SK-N-MC (cell line): ENCODE results near the gene CACNA2D2.

Experiments
- DNase-seq: peaks from one replicate; pipeline ENCODE4 v3.0.0-alpha.2; 2011; ENCODE audit warnings: low read depth, low spot score
- H3K27ac ChIP-seq: fragments of 200-600 bp; sonication (generic); 2 replicates; pipeline ENCODE4 v1.5.1; 2016; ENCODE audit warnings: mixed run types
- H3K36me3 ChIP-seq: fragments of 200-600 bp; sonication (generic); 2 replicates; pipeline ENCODE4 v1.6.1; 2017; ENCODE audit warnings: antibody characterized with exemption, low read length, mixed read lengths; ENCODE audit not compliant: insufficient read depth
- H3K4me3 ChIP-seq: fragments of 200-600 bp; sonication (generic); 2 replicates; pipeline ENCODE4 v1.5.1; 2016
- H3K9ac ChIP-seq: fragments of 200-600 bp; sonication (generic); 2 replicates; pipeline ENCODE4 v1.8.0; 2017; ENCODE audit warnings: mixed run types, mixed read lengths; ENCODE audit not compliant: insufficient read length
- H3K9me3 ChIP-seq: fragments of 200-600 bp; sonication (generic); 2 replicates; pipeline ENCODE4 v1.6.1; 2017; ENCODE audit warnings: low read depth, mild to moderate bottlenecking, antibody characterized with exemption, low read length, moderate library complexity, mixed read lengths
- EZH2 ChIP-seq: fragments of 200-600 bp; sonication (generic); IDR thresholded peaks from one replicate; pipeline ENCODE4 v1.6.1; 2017; ENCODE audit warnings: antibody characterized with exemption
- FOXP2 ChIP-seq: optimal IDR thresholded peaks from 2 replicates; pipeline ENCODE3; 2011; ENCODE audit warnings: mild to moderate bottlenecking, moderate library complexity; ENCODE audit not compliant: insufficient read depth; ENCODE audit errors: extremely low read length, control extremely low read depth
- POLR2AphosphoS5 ChIP-seq: IDR thresholded peaks from 2 replicates; pipeline ENCODE4 v1.6.1; 2012; ENCODE audit warnings: mild to moderate bottlenecking, low read depth, low read length, borderline replicate concordance

The CACNA2D2 gene

GRCh38 chr3:50466177-50466576 is 37.3 kb downstream of the CACNA2D2 start:
- Histone ChIP-seq H3K9me3 (no peaks in the 10 kb centered on the region), H3K4me3 (no peak overlapping the region), H3K27ac (no peak overlapping the region), H3K9ac (no peak overlapping the region), H3K36me3 (no peaks in the 10 kb centered on the region)
- no peak for DNase-seq
- no peak for TF ChIP-seq FOXP2
- TF ChIP-seq EZH2 = no peak

GRCh38 chr3:50464569-50464968 is 38.9 kb downstream of the CACNA2D2 start:
- Histone ChIP-seq H3K27ac (no peak overlapping the region), H3K4me3 (no peak overlapping the region), H3K9me3 (no peaks in the 10 kb centered on the region), H3K36me3 (no peaks in the 10 kb centered on the region), H3K9ac (no peak overlapping the region)
- DNase-seq = no peak
- TF ChIP-seq FOXP2 = no peak
- TF ChIP-seq EZH2 = no peak
- TF ChIP-seq POLR2AphosphoS5 = no peak

- Histone ChIP-seq H3K9me3 (no peaks in the 10 kb centered on the region), H3K36me3 (no peaks in the 10 kb centered on the region), H3K4me3 (no peak overlapping the region), H3K27ac (no peak overlapping the region), H3K9ac (no peak overlapping the region)
- TF ChIP-seq POLR2AphosphoS5 = no peak
- no peak for DNase-seq
Measured at GRCh38 chr3:50459785-50460184, 43.6 kb downstream of the CACNA2D2 start.

- Histone ChIP-seq H3K9me3 (no peaks in the 10 kb centered on the region), H3K9ac (no peak overlapping the region), H3K27ac (no peak overlapping the region), H3K4me3 (no peak overlapping the region), H3K36me3 (no peaks in the 10 kb centered on the region)
- no peak for TF ChIP-seq FOXP2
- TF ChIP-seq POLR2AphosphoS5 = no peak
- no peak for TF ChIP-seq EZH2
- DNase-seq = no peak
Measured at GRCh38 chr3:50457988-50458387, 45.4 kb downstream of the CACNA2D2 start.

GRCh38 chr3:50455161-50456018 is 48.0 kb downstream of the CACNA2D2 start:
- no peak for TF ChIP-seq POLR2AphosphoS5
- no peak for TF ChIP-seq EZH2
- TF ChIP-seq FOXP2 = no peak
- Histone ChIP-seq H3K27ac (no peak overlapping the region), H3K9ac (no peak overlapping the region), H3K36me3 (no peaks in the 10 kb centered on the region), H3K9me3 (no peaks in the 10 kb centered on the region), H3K4me3 (no peak overlapping the region)
- DNase-seq = no peak

GRCh38 chr3:50454481-50455070 is 48.9 kb downstream of the CACNA2D2 start:
- Histone ChIP-seq H3K27ac (no peak overlapping the region), H3K4me3 (no peak overlapping the region), H3K9me3 (no peaks in the 10 kb centered on the region), H3K36me3 (no peaks in the 10 kb centered on the region), H3K9ac (no peak overlapping the region)
- TF ChIP-seq FOXP2 (no peak), EZH2 (no peak), POLR2AphosphoS5 (no peak)
- no peak for DNase-seq

GRCh38 chr3:50453907-50454306 is 49.5 kb downstream of the CACNA2D2 start:
- no peak for DNase-seq
- TF ChIP-seq POLR2AphosphoS5 (no peak), EZH2 (no peak), FOXP2 (no peak)
- Histone ChIP-seq H3K9ac (no peak overlapping the region), H3K9me3 (no peaks in the 10 kb centered on the region), H3K27ac (no peak overlapping the region), H3K4me3 (no peak overlapping the region), H3K36me3 (no peaks in the 10 kb centered on the region)

- no peak overlapping the region for H3K27ac ChIP-seq
- DNase-seq = no peak
- no peaks in the 10 kb centered on the region for H3K9me3 ChIP-seq
- no peak overlapping the region for H3K9ac ChIP-seq
- no peak overlapping the region for H3K4me3 ChIP-seq
- H3K36me3 ChIP-seq = no peaks in the 10 kb centered on the region
- TF ChIP-seq POLR2AphosphoS5 = no peak
- TF ChIP-seq FOXP2 = no peak
- no peak for TF ChIP-seq EZH2
Measured at GRCh38 chr3:50450209-50450921, 53.1 kb downstream of the CACNA2D2 start.
